ENCODE results near the gene NCF2.

The NCF2 gene

GRCh38 chr1:183512450-183512849 lies 77.8 kb downstream of the NCF2 start:
- H3K36me3 ChIP-seq (ENCODE audit: control insufficient read depth, insufficient read depth, low read length), result peaks cover under 1% of the 10 kb centered on the region
- no peaks in the 10 kb centered on the region for H3K9me3 ChIP-seq (ENCODE audit: control insufficient read depth, low read length)
- no peaks in the 10 kb centered on the region for H3K4me1 ChIP-seq (ENCODE audit: control insufficient read depth, insufficient read depth, low read length)
- no peaks in the 10 kb centered on the region for H3K27me3 ChIP-seq (ENCODE audit: control insufficient read depth, insufficient read depth, low read length, poor library complexity, severe bottlenecking)
- H3K27ac ChIP-seq (ENCODE audit: insufficient read depth, low read depth, low read length, poor library complexity, severe bottlenecking), result no peak overlapping the region
- 100% methylated on average over 2 of the region's 2 CpGs; no CpG with 5 or more reads in 1 of the 2 experiments for WGBS, 2 experiments
- H3K4me3 ChIP-seq (ENCODE audit: insufficient read depth, low read depth, low read length), result no peak overlapping the region

- H3K36me3 ChIP-seq (ENCODE audit: control insufficient read depth, insufficient read depth, low read length), result no peaks in the 10 kb centered on the region
- H3K27ac ChIP-seq (ENCODE audit: insufficient read depth, low read depth, low read length, poor library complexity, severe bottlenecking), result no peak overlapping the region
- H3K27me3 ChIP-seq (ENCODE audit: control insufficient read depth, insufficient read depth, low read length, poor library complexity, severe bottlenecking), result no peaks in the 10 kb centered on the region
- no peak overlapping the region for H3K4me3 ChIP-seq (ENCODE audit: insufficient read depth, low read depth, low read length)
- H3K9me3 ChIP-seq (ENCODE audit: control insufficient read depth, low read length), result no peaks in the 10 kb centered on the region
- WGBS, 2 experiments, result 90 to 95% methylated on average over 1 of the region's 1 CpG
- H3K4me1 ChIP-seq (ENCODE audit: control insufficient read depth, insufficient read depth, low read length), result peaks cover 7% of the 10 kb centered on the region
Observed at GRCh38 chr1:183508694-183509093, 81.6 kb downstream of the NCF2 start.

GRCh38 chr1:183506561-183506960 lies 83.7 kb downstream of the NCF2 start:
- no peaks in the 10 kb centered on the region for H3K9me3 ChIP-seq (ENCODE audit: control insufficient read depth, low read length)
- no peak overlapping the region for H3K4me3 ChIP-seq (ENCODE audit: insufficient read depth, low read depth, low read length)
- H3K36me3 ChIP-seq (ENCODE audit: control insufficient read depth, insufficient read depth, low read length), result no peaks in the 10 kb centered on the region
- H3K27ac ChIP-seq (ENCODE audit: insufficient read depth, low read depth, low read length, poor library complexity, severe bottlenecking), result no peak overlapping the region
- H3K27me3 ChIP-seq (ENCODE audit: control insufficient read depth, insufficient read depth, low read length, poor library complexity, severe bottlenecking), result no peaks in the 10 kb centered on the region
- H3K4me1 ChIP-seq (ENCODE audit: control insufficient read depth, insufficient read depth, low read length), result peaks cover 7% of the 10 kb centered on the region
- 95 to 98% methylated on average over 4 of the region's 4 CpGs for WGBS, 2 experiments

Data from ectodermal cell (in vitro differentiated cells).